Kidney (tissue), 14 donors: ENCODE data around the gene DNASE1L2. TPM values are rescaled to one million over a fixed set of nuclear protein-coding genes. Genes with fewer than 3 reads are reported as not detected.

Experiments
- DNase-seq, 5 donors: peaks; one replicate each; pipeline ENCODE4 v3.0.0-alpha.2; 2013 to 2020
- FAIRE-seq: peaks from 2 replicates; lab custom pipeline; 2012; peaks lifted over from hg19 to GRCh38; lab: Jason Lieb, UNC
- H3K27ac ChIP-seq, 2 donors: one replicate each; pipeline ENCODE4 v1.7.0; 2013; ENCODE audit warnings: low read depth in 2 of 2, low read length in 2 of 2, inconsistent platforms in 1 of 2
- H3K27me3 ChIP-seq: one replicate; pipeline ENCODE4 v1.7.1; 2013; ENCODE audit warnings: low read length, inconsistent platforms; ENCODE audit not compliant: control insufficient read depth, insufficient read depth
- H3K36me3 ChIP-seq, 3 donors: one replicate each; pipeline versions ENCODE4 v1.7.0 to v1.7.1; 2013; ENCODE audit warnings: low read length in 3 of 3, control low read depth in 1 of 3, inconsistent platforms in 1 of 3; ENCODE audit not compliant: insufficient read depth in 3 of 3, control insufficient read depth in 2 of 3
- H3K4me1 ChIP-seq, 3 donors: one replicate each; pipeline versions ENCODE4 v1.7.0 to v1.7.1; 2013; ENCODE audit warnings: low read length in 3 of 3, inconsistent platforms in 1 of 3, low read depth in 1 of 3; ENCODE audit not compliant: control insufficient read depth in 2 of 3, insufficient read depth in 2 of 3
- H3K4me3 ChIP-seq, 3 donors: one replicate each; pipeline versions ENCODE4 v1.7.0 to v1.8.1; 2013; ENCODE audit warnings: low read length in 3 of 3, control low read depth in 1 of 3, inconsistent platforms in 1 of 3
- H3K9ac ChIP-seq, 3 donors: one replicate each; pipeline versions ENCODE4 v1.7.0 to v1.7.1; 2013; ENCODE audit warnings: low read length in 3 of 3, control low read depth in 1 of 3, inconsistent platforms in 1 of 3
- H3K9me3 ChIP-seq, 3 donors: one replicate each; pipeline versions ENCODE4 v1.7.0 to v1.7.1; 2013; ENCODE audit warnings: low read length in 3 of 3, control low read depth in 1 of 3, inconsistent platforms in 1 of 3; ENCODE audit not compliant: control insufficient read depth in 2 of 3, insufficient read depth in 1 of 3
- CTCF ChIP-seq: IDR thresholded peaks from 3 replicates; pipeline ENCODE4 v1.5.1; 2012; ENCODE audit warnings: mild to moderate bottlenecking, moderate library complexity, borderline replicate concordance; ENCODE audit not compliant: insufficient read depth; ENCODE audit errors: extremely low read depth
- intact Hi-C: fragments of 100-400 bp; cut with DNase I; formaldehyde crosslinking; loops from one replicate; pipeline ENCODE4 v1.11.1; 2022
- polyA plus RNA-seq: library from polyadenylated mRNA; stranded (reverse); fragments of 350-450 nt; fragmentation: Illumina TruSeq; extraction: RNeasy Lipid Tissue Mini Kit (QIAGEN cat#74804); gene quantifications from one replicate; pipeline ENCODE4 v1.2.3, GENCODE V29; 2014; ENCODE audit warnings: low read depth, low replicate concordance; ENCODE audit not compliant: insufficient read depth
- total RNA-seq: library from RNA; stranded (reverse); fragmentation: NEBNext Ultra II Directional; extraction: Animal tissue kit (Norgen Biotek cat#: 25700); gene quantifications from one replicate; pipeline ENCODE4 v1.2.1, GENCODE V29; 2021
- donor health status: control.
- donor health status: control.
- donor health status: control.
- donor health status: control.
- donor health status: control.
- donor health status: DM: yes; HTN: yes; CAD: no.
- donor health status: Normal renal cell carcinoma (clear cell type).

The DNASE1L2 gene
- total and polyA plus RNA-seq, 2 donors from 2014 or later = 0.88 TPM

- no peaks in the 10 kb centered on the region for H3K36me3 ChIP-seq
- DNase-seq (no peak), FAIRE-seq (no peak)
- H3K9ac ChIP-seq = no peak overlapping the region
- H3K4me3 ChIP-seq = no peak overlapping the region
- intact Hi-C loops = no loop called here
- peaks cover 0 to 3% (median 0%) of the 10 kb centered on the region in 3 donors for H3K4me1 ChIP-seq
- no peaks in the 10 kb centered on the region for H3K27me3 ChIP-seq
- no peak overlapping the region for H3K27ac ChIP-seq
- no peak for TF ChIP-seq CTCF
- no peaks in the 10 kb centered on the region for H3K9me3 ChIP-seq
These were observed 45.4 kb upstream of the DNASE1L2 start for GRCh38 chr16:2190659-2191445.

- H3K9ac ChIP-seq = no peak overlapping the region
- H3K9me3 ChIP-seq = no peaks in the 10 kb centered on the region
- no peak overlapping the region for H3K27ac ChIP-seq
- no peak for TF ChIP-seq CTCF
- no peaks in the 10 kb centered on the region for H3K27me3 ChIP-seq
- H3K4me1 ChIP-seq = peaks cover 0 to 3% (median 0%) of the 10 kb centered on the region in 3 donors
- H3K4me3 ChIP-seq = no peak overlapping the region
- intact Hi-C loops = no loop called here
- no peaks in the 10 kb centered on the region for H3K36me3 ChIP-seq
- DNase-seq (no peak), FAIRE-seq (no peak)
These were observed 44.9 kb upstream of the DNASE1L2 start for GRCh38 chr16:2191446-2191706.

GRCh38 chr16:2194166-2194834, 41.9 kb upstream of the DNASE1L2 start:
- Histone ChIP-seq H3K4me3 (no peak overlapping the region), H3K9me3 (no peaks in the 10 kb centered on the region), H3K27ac (no peak overlapping the region), H3K27me3 (no peaks in the 10 kb centered on the region), H3K36me3 (no peaks in the 10 kb centered on the region), H3K9ac (no peak overlapping the region), H3K4me1 (peaks cover 0 to 3% (median 0%) of the 10 kb centered on the region in 3 donors)
- FAIRE-seq = no peak
- DNase-seq = peak in 3 of 5 donors; percentile 50 to 79 (median 75)
- intact Hi-C loops = no loop called here
- no peak for TF ChIP-seq CTCF
